Nephron progenitor cell (in vitro differentiated cells): ENCODE measurements around the gene SIGLEC15.

ENCODE experiments used
- DNase-seq: peaks from one replicate; pipeline ENCODE4 v3.0.0; 2021
- H3K27ac Mint-ChIP-seq: 2 replicates; pipeline ENCODE4 v1.8.0; 2021; ENCODE audit warnings: mild to moderate bottlenecking, moderate library complexity, mixed read lengths
- H3K27me3 Mint-ChIP-seq: 2 replicates; pipeline ENCODE4 v1.8.0; 2021; ENCODE audit warnings: mild to moderate bottlenecking, low read depth, mixed read lengths; ENCODE audit not compliant: poor library complexity
- H3K36me3 Mint-ChIP-seq: 2 replicates; pipeline ENCODE4 v1.8.0; 2021; ENCODE audit warnings: low read depth, mixed read lengths
- H3K4me1 Mint-ChIP-seq: 2 replicates; pipeline ENCODE4 v1.8.0; 2021; ENCODE audit warnings: mixed read lengths
- H3K4me3 Mint-ChIP-seq: 2 replicates; pipeline ENCODE4 v1.8.0; 2021; ENCODE audit warnings: mild to moderate bottlenecking, moderate library complexity, mixed read lengths
- H3K9me3 Mint-ChIP-seq: 2 replicates; pipeline ENCODE4 v1.8.0; 2021; ENCODE audit warnings: mild to moderate bottlenecking, moderate library complexity, mixed read lengths
- CTCF ChIP-seq: fragments of 200-600 bp; sonication (generic); IDR thresholded peaks from 2 replicates; pipeline ENCODE4 v1.5.0; 2021; ENCODE audit warnings: antibody characterized with exemption

The SIGLEC15 gene

GRCh38 chr18:45792506-45793263, 32.8 kb upstream of the SIGLEC15 start:
- no peak for TF ChIP-seq CTCF
- Mint-ChIP-seq H3K36me3 (no peaks in the 10 kb centered on the region), H3K27me3 (peaks cover 5% of the 10 kb centered on the region), H3K27ac (no peak overlapping the region), H3K9me3 (peaks cover 10% of the 10 kb centered on the region), H3K4me1 (no peaks in the 10 kb centered on the region), H3K4me3 (no peak overlapping the region)
- DNase-seq, result no peak

- Mint-ChIP-seq H3K36me3 (no peaks in the 10 kb centered on the region), H3K9me3 (peaks cover 17% of the 10 kb centered on the region), H3K4me3 (no peak overlapping the region), H3K4me1 (no peaks in the 10 kb centered on the region), H3K27me3 (peaks cover 5% of the 10 kb centered on the region), H3K27ac (no peak overlapping the region)
- no peak for DNase-seq
- TF ChIP-seq CTCF, result no peak
Measured at GRCh38 chr18:45793264-45793965, 32.1 kb upstream of the SIGLEC15 start.

DNA sequence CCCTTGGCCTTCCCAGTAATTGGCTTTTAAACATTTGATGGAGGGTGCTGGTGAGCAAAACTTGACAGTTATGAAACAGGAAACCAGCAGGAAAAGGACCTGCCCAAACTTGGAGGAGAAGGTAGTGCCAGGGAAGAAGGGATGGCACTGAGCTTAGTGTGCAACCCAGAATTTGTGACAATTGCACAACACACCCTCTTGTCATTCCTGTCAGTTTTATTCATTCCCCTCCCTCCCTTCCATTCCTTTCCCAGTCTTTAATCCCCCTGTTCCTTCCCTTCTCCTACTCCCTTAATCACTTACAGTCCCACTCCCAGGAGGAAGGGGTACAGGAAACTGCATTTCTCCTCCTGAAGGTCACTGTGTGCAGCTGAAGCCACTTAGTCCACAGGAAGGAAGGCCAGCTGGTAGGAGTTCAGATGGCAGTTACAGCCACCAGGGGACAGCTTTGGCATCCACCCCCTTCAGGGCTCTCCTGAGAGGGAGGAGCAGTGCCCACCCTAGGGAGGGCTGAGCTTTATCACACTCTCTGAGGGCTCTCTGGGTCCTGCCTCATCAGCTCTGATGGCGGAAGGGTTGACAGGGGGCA, 24.0 kb upstream of the SIGLEC15 start:
- H3K4me1 Mint-ChIP-seq, result peaks cover 2% of the 10 kb centered on the region
- no peak overlapping the region for H3K4me3 Mint-ChIP-seq
- no peak overlapping the region for H3K27ac Mint-ChIP-seq
- no peak for DNase-seq
- H3K27me3 Mint-ChIP-seq, result peaks cover 4% of the 10 kb centered on the region
- TF ChIP-seq CTCF, result no peak
- peaks cover 69% of the 10 kb centered on the region for H3K9me3 Mint-ChIP-seq
- H3K36me3 Mint-ChIP-seq, result peaks cover 24% of the 10 kb centered on the region

- Mint-ChIP-seq H3K4me1 (peaks cover 10% of the 10 kb centered on the region), H3K4me3 (no peak overlapping the region), H3K9me3 (peaks cover 70% of the 10 kb centered on the region), H3K27me3 (peaks cover 4% of the 10 kb centered on the region), H3K36me3 (peaks cover 24% of the 10 kb centered on the region), H3K27ac (no peak overlapping the region)
- DNase-seq, result no peak
- TF ChIP-seq CTCF, result no peak
Measured at GRCh38 chr18:45802814-45803492, 22.5 kb upstream of the SIGLEC15 start.

DNA sequence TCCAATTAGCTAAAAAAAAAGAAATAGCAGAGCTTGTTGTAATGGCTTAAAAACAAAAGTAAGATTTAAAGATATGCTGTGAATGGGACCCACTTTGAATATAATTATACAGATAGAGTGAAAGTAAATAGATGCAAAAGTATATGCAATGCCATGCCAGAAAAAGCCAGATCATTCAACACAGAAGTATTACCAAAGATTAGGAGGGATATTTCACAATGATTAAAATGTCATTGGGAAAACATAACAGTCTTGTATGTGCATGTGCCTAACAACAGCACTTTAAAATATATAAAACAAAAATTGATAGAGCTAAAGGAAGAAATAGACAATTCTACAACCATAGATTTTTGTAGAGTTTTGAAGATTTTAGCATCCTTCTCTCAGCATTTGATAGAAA, 19.9 kb upstream of the SIGLEC15 start:
- H3K4me3 Mint-ChIP-seq, result no peak overlapping the region
- H3K27ac Mint-ChIP-seq, result no peak overlapping the region
- H3K9me3 Mint-ChIP-seq, result peaks cover 64% of the 10 kb centered on the region
- H3K27me3 Mint-ChIP-seq, result peaks cover 8% of the 10 kb centered on the region
- TF ChIP-seq CTCF, result no peak
- peaks cover 10% of the 10 kb centered on the region for H3K4me1 Mint-ChIP-seq
- DNase-seq, result no peak
- peaks cover 19% of the 10 kb centered on the region for H3K36me3 Mint-ChIP-seq
